GM21786 (cell line): ENCODE data around the gene GMDS.

Experiments
- ATAC-seq: cut with Tn5 transposase; IDR thresholded peaks from one replicate; pipeline ENCODE4 v1.9.1; 2021; ENCODE audit not compliant: unreplicated experiment

GMDS gene

GRCh38 chr6:1910621-1911407 is 334.6 kb downstream of the GMDS start:
- ATAC-seq, result no peak

- no peak for ATAC-seq
Measured at GRCh38 chr6:1908784-1909183, 336.6 kb downstream of the GMDS start.

GRCh38 chr6:1906609-1907008 is 338.8 kb downstream of the GMDS start:
- ATAC-seq, result no peak

- ATAC-seq, result no peak
Measured at GRCh38 chr6:1906014-1906413, 339.4 kb downstream of the GMDS start.

GRCh38 chr6:1904898-1905297 is 340.5 kb downstream of the GMDS start:
- ATAC-seq, result no peak

- ATAC-seq, result no peak
Measured at GRCh38 chr6:1904466-1904799, 341.0 kb downstream of the GMDS start.

- ATAC-seq, result no peak
Measured at GRCh38 chr6:1903780-1904465, 341.5 kb downstream of the GMDS start.

GRCh38 chr6:1901556-1901955 is 343.8 kb downstream of the GMDS start:
- no peak for ATAC-seq

GRCh38 chr6:1896897-1897296 is 348.5 kb downstream of the GMDS start:
- ATAC-seq, result no peak

GRCh38 chr6:1895721-1896120 is 349.7 kb downstream of the GMDS start:
- ATAC-seq, result no peak

GRCh38 chr6:1894954-1895353 is 350.5 kb downstream of the GMDS start:
- ATAC-seq, result no peak

- no peak for ATAC-seq
Measured at GRCh38 chr6:1893470-1894130, 351.8 kb downstream of the GMDS start.

- ATAC-seq, result no peak
Measured at GRCh38 chr6:1892716-1893115, 352.7 kb downstream of the GMDS start.

GRCh38 chr6:1890987-1891386 is 354.4 kb downstream of the GMDS start:
- ATAC-seq, result no peak

- no peak for ATAC-seq
Measured at GRCh38 chr6:1890071-1890470, 355.3 kb downstream of the GMDS start.

GRCh38 chr6:1885576-1886011 is 359.8 kb downstream of the GMDS start:
- ATAC-seq, result no peak

- no peak for ATAC-seq
Measured at GRCh38 chr6:1884313-1884712, 361.1 kb downstream of the GMDS start.

- ATAC-seq, result no peak
Measured at GRCh38 chr6:1878330-1878729, 367.1 kb downstream of the GMDS start.

GRCh38 chr6:1873781-1874180 is 371.6 kb downstream of the GMDS start:
- no peak for ATAC-seq

GRCh38 chr6:1872649-1873131 is 372.7 kb downstream of the GMDS start:
- ATAC-seq, result no peak

- no peak for ATAC-seq
Measured at GRCh38 chr6:1871724-1872315, 373.6 kb downstream of the GMDS start.

GRCh38 chr6:1870932-1871331 is 374.5 kb downstream of the GMDS start:
- ATAC-seq, result no peak
